Upper lobe of left lung (tissue), 6 donors: ENCODE data around the gene MRTFB. TPM values are rescaled to one million over a fixed set of nuclear protein-coding genes. Genes with fewer than 3 reads are reported as not detected.

ENCODE experiments used
- ATAC-seq, 2 donors: fragments of 200-7000 bp; cut with Tn5 transposase; one replicate each; pipeline ENCODE4 v1.9.1; 2022; ENCODE audit warnings: mild to moderate bottlenecking in 2 of 2, moderate library complexity in 2 of 2; ENCODE audit not compliant: low FRiP score in 2 of 2
- DNase-seq, 2 donors: peaks; one replicate each; pipeline ENCODE4 v3.0.0-alpha.2; 2019 to 2020
- H3K27ac ChIP-seq, 4 donors: fragments of 200-600 bp; sonication (generic); one replicate each; pipeline ENCODE4 v1.5.1; 2016 to 2019
- H3K27me3 ChIP-seq, 4 donors: fragments of 200-600 bp; sonication (generic); one replicate each; pipeline ENCODE4 v1.5.1; 2017 to 2019
- H3K36me3 ChIP-seq, 4 donors: fragments of 200-600 bp; sonication (generic); one replicate each; pipeline ENCODE4 v1.5.1; 2016 to 2019
- H3K4me1 ChIP-seq, 4 donors: fragments of 200-600 bp; sonication (generic); one replicate each; pipeline ENCODE4 v1.5.1; 2018 to 2019
- H3K4me3 ChIP-seq, 4 donors: fragments of 200-600 bp; sonication (generic); one replicate each; pipeline ENCODE4 v1.5.1; 2017 to 2019; ENCODE audit warnings: mild to moderate bottlenecking in 2 of 4, moderate library complexity in 1 of 4
- H3K9me3 ChIP-seq, 4 donors: fragments of 200-600 bp; sonication (generic); one replicate each; pipeline ENCODE4 v1.5.1; 2018 to 2019
- EP300 ChIP-seq, 4 donors: sonication (generic); formaldehyde crosslinking; IDR thresholded peaks; one replicate each; pipeline ENCODE4 v1.5.1; 2017; ENCODE audit warnings: antibody characterized with exemption in 4 of 4, control low read depth in 2 of 4
- POLR2A ChIP-seq, 4 donors: fragments of 450-650 bp; IDR thresholded peaks; one replicate each; pipeline ENCODE4 v1.5.1; 2016 to 2017; ENCODE audit warnings: antibody characterized with exemption in 4 of 4, mild to moderate bottlenecking in 2 of 4
- POLR2AphosphoS5 ChIP-seq, 2 donors: sonication (generic); formaldehyde crosslinking; IDR thresholded peaks; one replicate each; pipeline ENCODE4 v1.5.1; 2017; ENCODE audit warnings: antibody characterized with exemption in 2 of 2
- WGBS, 2 donors: methylation state at CpG; one replicate each; pipeline ENCODE4 v1.1.5; 2017 to 2018; 5-methylcytosine and 5-hydroxymethylcytosine counted together
- total RNA-seq, 6 donors: library from RNA; depleted of rRNA in 4 of 6; stranded (reverse); fragments of >200 nt in 4 of 6; gene quantifications; one replicate each; pipeline versions ENCODE4 v1.1.0 to v1.2.1, GENCODE V29; 2016 to 2021
- TF ChIP-seq, protein P1 (sequence below), 6 experiments: fragments of 450-650 bp in 4 of 6; fragments of 200-600 bp in 2 of 6; sonication (generic) in 2 of 6; IDR thresholded peaks; one replicate each; pipeline ENCODE4 v1.5.1; 2016 to 2019; ENCODE audit warnings: antibody characterized with exemption in 6 of 6
- donor health status: DM: no; HTN: no; CAD: no; lungs with moderate emphysema.
- donor health status: DM: no; HTN: yes; CAD: no; lungs with severe emphysema.

The MRTFB gene
- total RNA-seq, 6 donors from 2014 or later = 46.9 to 100 (median 66.7) TPM

DNA sequence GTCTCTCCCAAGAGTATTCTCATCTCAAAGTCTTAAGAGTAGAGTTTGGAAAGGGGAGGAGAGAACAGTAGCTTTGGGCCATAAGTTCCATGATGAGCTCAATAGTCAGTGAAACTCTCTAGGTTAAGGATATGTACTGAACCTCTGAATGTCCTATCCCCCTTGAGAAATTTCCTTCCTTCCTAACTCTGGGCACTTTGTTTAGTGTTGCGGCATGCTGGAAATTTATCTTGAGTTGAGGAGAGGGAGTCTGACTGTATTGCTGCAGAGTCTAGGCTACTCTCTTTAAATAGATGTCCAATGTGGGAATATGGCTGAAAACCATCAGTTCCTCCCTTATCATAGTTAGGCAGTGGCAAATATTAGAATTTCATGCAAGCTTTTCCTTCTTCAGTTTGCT is 16.1 kb downstream of the MRTFB start:
- no peak for TF ChIP-seq POLR2A (IDR thresholded peaks at IDR 0.05)
- no peak for TF ChIP-seq EP300 (IDR thresholded peaks at IDR 0.05)
- no peak for TF ChIP-seq POLR2AphosphoS5 (IDR thresholded peaks at IDR 0.05)
- TF ChIP-seq, protein P1, sequence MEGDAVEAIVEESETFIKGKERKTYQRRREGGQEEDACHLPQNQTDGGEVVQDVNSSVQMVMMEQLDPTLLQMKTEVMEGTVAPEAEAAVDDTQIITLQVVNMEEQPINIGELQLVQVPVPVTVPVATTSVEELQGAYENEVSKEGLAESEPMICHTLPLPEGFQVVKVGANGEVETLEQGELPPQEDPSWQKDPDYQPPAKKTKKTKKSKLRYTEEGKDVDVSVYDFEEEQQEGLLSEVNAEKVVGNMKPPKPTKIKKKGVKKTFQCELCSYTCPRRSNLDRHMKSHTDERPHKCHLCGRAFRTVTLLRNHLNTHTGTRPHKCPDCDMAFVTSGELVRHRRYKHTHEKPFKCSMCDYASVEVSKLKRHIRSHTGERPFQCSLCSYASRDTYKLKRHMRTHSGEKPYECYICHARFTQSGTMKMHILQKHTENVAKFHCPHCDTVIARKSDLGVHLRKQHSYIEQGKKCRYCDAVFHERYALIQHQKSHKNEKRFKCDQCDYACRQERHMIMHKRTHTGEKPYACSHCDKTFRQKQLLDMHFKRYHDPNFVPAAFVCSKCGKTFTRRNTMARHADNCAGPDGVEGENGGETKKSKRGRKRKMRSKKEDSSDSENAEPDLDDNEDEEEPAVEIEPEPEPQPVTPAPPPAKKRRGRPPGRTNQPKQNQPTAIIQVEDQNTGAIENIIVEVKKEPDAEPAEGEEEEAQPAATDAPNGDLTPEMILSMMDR (IDR thresholded peaks at IDR 0.05) = no peak
- DNase-seq = no peak
- no peak for ATAC-seq
- Histone ChIP-seq H3K27ac (peak overlapping the region in 2 of 4 donors; percentile 6 to 58), H3K4me3 (no peak overlapping the region), H3K36me3 (peaks cover 0 to 9% (median 0%) of the 10 kb centered on the region in 4 donors), H3K9me3 (no peaks in the 10 kb centered on the region), H3K27me3 (no peaks in the 10 kb centered on the region), H3K4me1 (peaks cover 26 to 53% (median 37%) of the 10 kb centered on the region in 4 donors)
- WGBS, 2 donors = 39 to 46% methylated on average over 1 of the region's 1 CpG

DNA sequence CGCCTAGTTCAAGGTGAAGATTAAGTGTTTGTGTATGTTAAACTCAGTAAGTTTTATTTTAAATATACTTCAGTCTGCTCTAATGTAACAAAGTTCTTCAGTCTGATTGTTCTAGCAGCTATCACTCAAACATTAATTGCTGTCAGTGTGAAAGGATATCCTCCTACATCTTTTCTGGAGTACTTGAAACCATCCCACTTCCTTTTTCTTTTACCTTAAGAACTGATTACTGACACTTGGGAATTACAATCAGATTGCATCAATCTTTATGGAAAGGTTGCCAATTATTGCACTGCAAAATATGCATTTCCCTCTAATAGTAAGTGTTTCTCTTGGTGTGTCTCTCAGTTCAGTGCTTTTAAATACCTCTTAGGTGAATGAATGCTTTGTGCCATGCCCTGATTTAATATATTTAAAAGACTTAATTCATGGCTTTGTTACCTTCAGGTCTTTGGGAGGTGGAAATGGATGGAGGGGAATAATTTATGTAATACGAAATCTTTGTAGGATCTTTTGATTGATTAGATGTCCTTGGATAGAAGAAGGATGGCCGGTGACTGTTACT is 16.6 kb downstream of the MRTFB start:
- peaks cover 0 to 8% (median 0%) of the 10 kb centered on the region in 4 donors for H3K36me3 ChIP-seq
- no peaks in the 10 kb centered on the region for H3K27me3 ChIP-seq
- no peaks in the 10 kb centered on the region for H3K9me3 ChIP-seq
- peaks cover 26 to 56% (median 37%) of the 10 kb centered on the region in 4 donors for H3K4me1 ChIP-seq
- no peak overlapping the region for H3K4me3 ChIP-seq
- peak overlapping the region in 2 of 4 donors; percentile 58 for H3K27ac ChIP-seq
- 57 to 70% methylated on average over 3 of the region's 3 CpGs for WGBS, 2 donors
- DNase-seq = no peak
- TF ChIP-seq, protein P1 (IDR thresholded peaks at IDR 0.05) = no peak
- TF ChIP-seq POLR2A (IDR thresholded peaks at IDR 0.05) (no peak), POLR2AphosphoS5 (IDR thresholded peaks at IDR 0.05) (no peak), EP300 (IDR thresholded peaks at IDR 0.05) (no peak)
- ATAC-seq = no peak

DNA sequence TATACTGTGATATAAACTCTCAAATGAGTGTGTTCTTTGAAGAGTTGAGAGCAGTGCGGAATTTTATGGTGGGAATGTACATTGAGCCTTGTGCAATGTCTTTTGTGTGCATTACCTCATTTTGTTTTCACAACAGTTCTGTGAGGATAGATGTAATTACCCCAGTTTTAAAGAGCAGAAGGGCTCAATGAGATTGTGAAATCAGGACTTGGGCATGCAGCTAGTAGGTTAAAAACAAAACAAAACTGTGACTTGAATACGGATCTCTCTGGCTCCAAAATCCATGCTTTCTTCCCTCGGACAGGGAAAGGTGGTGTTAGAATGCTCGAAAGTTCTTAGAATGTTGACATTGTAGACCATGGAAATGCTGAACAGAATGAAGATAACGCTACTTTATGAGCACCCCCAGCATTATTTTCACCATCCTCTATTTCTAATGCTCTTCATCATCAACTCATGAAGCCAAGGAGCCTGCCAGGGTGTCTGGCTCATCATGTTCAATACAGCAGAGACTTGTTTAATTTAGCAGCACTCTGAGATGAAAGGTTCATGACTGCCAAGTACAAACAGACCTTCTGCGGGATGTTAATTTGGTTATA is 17.1 kb downstream of the MRTFB start:
- Histone ChIP-seq H3K36me3 (peaks cover 0 to 7% (median 0%) of the 10 kb centered on the region in 4 donors), H3K9me3 (no peaks in the 10 kb centered on the region), H3K4me3 (no peak overlapping the region), H3K27me3 (no peaks in the 10 kb centered on the region), H3K27ac (peak overlapping the region in 2 of 4 donors; percentile 58), H3K4me1 (peaks cover 29 to 62% (median 38%) of the 10 kb centered on the region in 4 donors)
- TF ChIP-seq EP300 (IDR thresholded peaks at IDR 0.05) (no peak), POLR2A (IDR thresholded peaks at IDR 0.05) (no peak), POLR2AphosphoS5 (IDR thresholded peaks at IDR 0.05) (no peak)
- TF ChIP-seq, protein P1 (IDR thresholded peaks at IDR 0.05) = no peak
- DNase-seq (no peak), ATAC-seq (peak in 1 of 2 donors; percentile 21)
- WGBS, 2 donors = 49 to 51% methylated on average over 6 of the region's 6 CpGs

DNA sequence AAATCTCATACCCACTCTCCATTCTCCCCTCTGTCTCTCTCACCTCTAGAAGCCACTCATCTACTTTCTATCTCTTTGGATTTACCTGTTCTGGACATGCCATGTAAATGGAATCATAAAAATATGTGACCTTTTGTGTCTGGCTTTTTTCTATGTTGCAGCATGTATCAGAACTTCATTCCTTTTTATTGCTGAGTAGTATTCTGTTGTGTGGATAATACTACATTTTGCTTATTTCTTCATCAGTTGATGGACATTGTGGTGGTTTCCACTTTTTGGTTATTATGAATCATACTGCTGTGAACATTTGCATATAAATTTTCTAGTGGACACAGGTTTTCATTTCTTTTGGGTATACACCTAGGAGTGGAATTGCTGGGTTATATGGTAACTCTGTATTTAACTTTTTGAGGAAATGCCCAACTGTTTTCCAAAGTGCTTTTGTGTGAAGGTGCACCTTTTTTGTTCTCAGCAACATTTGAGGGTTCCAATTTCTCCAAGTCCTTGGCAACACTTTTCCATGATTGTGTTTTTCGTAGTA is 18.2 kb downstream of the MRTFB start:
- DNase-seq (no peak), ATAC-seq (no peak)
- TF ChIP-seq POLR2A (IDR thresholded peaks at IDR 0.05) (no peak), EP300 (IDR thresholded peaks at IDR 0.05) (no peak), POLR2AphosphoS5 (IDR thresholded peaks at IDR 0.05) (no peak)
- TF ChIP-seq, protein P1 (IDR thresholded peaks at IDR 0.05) = no peak
- Histone ChIP-seq H3K4me3 (no peak overlapping the region), H3K27me3 (no peaks in the 10 kb centered on the region), H3K4me1 (peaks cover 29 to 72% (median 39%) of the 10 kb centered on the region in 4 donors), H3K36me3 (no peaks in the 10 kb centered on the region), H3K27ac (peak overlapping the region in 1 of 4 donors; percentile 58), H3K9me3 (no peaks in the 10 kb centered on the region)
- 91 to 100% methylated on average over 1 of the region's 1 CpG for WGBS, 2 donors
